KMS-11 (cell line): ENCODE data around the gene GJB1.
A peak's percentile ranks its signal among the peaks of the same experiment; 100 is the strongest.

ENCODE experiments used
- H2AFZ ChIP-seq: fragments of 200-600 bp; sonication (generic); 2 replicates; pipeline ENCODE4 v1.6.1; 2016; ENCODE audit warnings: antibody characterized with exemption, mixed run types, low read depth
- H3K27ac ChIP-seq: fragments of 200-600 bp; sonication (generic); 2 replicates; pipeline ENCODE4 v1.6.1; 2016; ENCODE audit warnings: mild to moderate bottlenecking, mixed run types
- H3K27me3 ChIP-seq: fragments of 200-600 bp; sonication (generic); 2 replicates; pipeline ENCODE4 v1.6.1; 2017; ENCODE audit warnings: mild to moderate bottlenecking, low read depth, mixed run types, moderate library complexity; ENCODE audit not compliant: insufficient read depth
- H3K36me3 ChIP-seq: fragments of 200-600 bp; sonication (generic); 2 replicates; pipeline ENCODE4 v1.6.1; 2017; ENCODE audit warnings: mild to moderate bottlenecking, mixed run types; ENCODE audit not compliant: insufficient read depth
- H3K4me1 ChIP-seq: fragments of 200-600 bp; sonication (generic); 2 replicates; pipeline ENCODE4 v1.6.1; 2016; ENCODE audit warnings: mild to moderate bottlenecking, low read depth, mixed run types; ENCODE audit not compliant: poor library complexity, severe bottlenecking
- H3K4me2 ChIP-seq: fragments of 200-600 bp; sonication (generic); 2 replicates; pipeline ENCODE4 v1.7.0; 2016; ENCODE audit warnings: mild to moderate bottlenecking, mixed run types
- H3K4me3 ChIP-seq: fragments of 200-600 bp; sonication (generic); IDR thresholded peaks from 2 replicates; pipeline ENCODE4 v1.6.1; 2017; ENCODE audit warnings: low read depth, low read length, mixed read lengths; ENCODE audit not compliant: insufficient read depth
- H3K79me2 ChIP-seq: fragments of 200-600 bp; sonication (generic); 2 replicates; pipeline ENCODE4 v1.6.1; 2016; ENCODE audit warnings: low read depth, mixed run types; ENCODE audit not compliant: insufficient read depth
- H3K9ac ChIP-seq: fragments of 200-600 bp; sonication (generic); 2 replicates; pipeline ENCODE4 v1.6.1; 2016; ENCODE audit warnings: mild to moderate bottlenecking, mixed run types
- H4K20me1 ChIP-seq: fragments of 200-600 bp; sonication (generic); 2 replicates; pipeline ENCODE4 v1.6.1; 2016; ENCODE audit warnings: mild to moderate bottlenecking, mixed run types; ENCODE audit not compliant: insufficient read depth
- TF ChIP-seq, protein P1 (sequence below): fragments of 200-600 bp; sonication (generic); conservative IDR thresholded peaks from 2 replicates; pipeline ENCODE4 v1.6.1; 2017; ENCODE audit warnings: low read depth, mild to moderate bottlenecking, antibody characterized with exemption, low read length, moderate library complexity, mixed read lengths

GJB1 gene

GRCh38 chrX:71181910-71182799 is 40.9 kb upstream of the GJB1 start:
- no peaks in the 10 kb centered on the region for H3K36me3 ChIP-seq
- no peak overlapping the region for H3K4me3 ChIP-seq
- H3K27ac ChIP-seq, result peak overlapping the region; percentile 85
- H3K4me1 ChIP-seq, result peaks cover 9% of the 10 kb centered on the region
- H3K9ac ChIP-seq, result peak overlapping the region; percentile 73
- H3K79me2 ChIP-seq, result no peaks in the 10 kb centered on the region
- H4K20me1 ChIP-seq, result no peaks in the 10 kb centered on the region
- H2AFZ ChIP-seq, result peak overlapping the region; percentile 49
- no peaks in the 10 kb centered on the region for H3K27me3 ChIP-seq
- TF ChIP-seq, protein P1, sequence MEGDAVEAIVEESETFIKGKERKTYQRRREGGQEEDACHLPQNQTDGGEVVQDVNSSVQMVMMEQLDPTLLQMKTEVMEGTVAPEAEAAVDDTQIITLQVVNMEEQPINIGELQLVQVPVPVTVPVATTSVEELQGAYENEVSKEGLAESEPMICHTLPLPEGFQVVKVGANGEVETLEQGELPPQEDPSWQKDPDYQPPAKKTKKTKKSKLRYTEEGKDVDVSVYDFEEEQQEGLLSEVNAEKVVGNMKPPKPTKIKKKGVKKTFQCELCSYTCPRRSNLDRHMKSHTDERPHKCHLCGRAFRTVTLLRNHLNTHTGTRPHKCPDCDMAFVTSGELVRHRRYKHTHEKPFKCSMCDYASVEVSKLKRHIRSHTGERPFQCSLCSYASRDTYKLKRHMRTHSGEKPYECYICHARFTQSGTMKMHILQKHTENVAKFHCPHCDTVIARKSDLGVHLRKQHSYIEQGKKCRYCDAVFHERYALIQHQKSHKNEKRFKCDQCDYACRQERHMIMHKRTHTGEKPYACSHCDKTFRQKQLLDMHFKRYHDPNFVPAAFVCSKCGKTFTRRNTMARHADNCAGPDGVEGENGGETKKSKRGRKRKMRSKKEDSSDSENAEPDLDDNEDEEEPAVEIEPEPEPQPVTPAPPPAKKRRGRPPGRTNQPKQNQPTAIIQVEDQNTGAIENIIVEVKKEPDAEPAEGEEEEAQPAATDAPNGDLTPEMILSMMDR, result no peak
- H3K4me2 ChIP-seq, result peak overlapping the region; percentile 50

- Histone ChIP-seq H3K27ac (peak overlapping the region; percentile 85; the same call in 1 of the 2 replicates), H3K4me3 (no peak overlapping the region), H3K9ac (peak overlapping the region; percentile 73; the same call in 1 of the 2 replicates)
These were observed 40.2 kb upstream of the GJB1 start for GRCh38 chrX:71182871-71183270.

DNA sequence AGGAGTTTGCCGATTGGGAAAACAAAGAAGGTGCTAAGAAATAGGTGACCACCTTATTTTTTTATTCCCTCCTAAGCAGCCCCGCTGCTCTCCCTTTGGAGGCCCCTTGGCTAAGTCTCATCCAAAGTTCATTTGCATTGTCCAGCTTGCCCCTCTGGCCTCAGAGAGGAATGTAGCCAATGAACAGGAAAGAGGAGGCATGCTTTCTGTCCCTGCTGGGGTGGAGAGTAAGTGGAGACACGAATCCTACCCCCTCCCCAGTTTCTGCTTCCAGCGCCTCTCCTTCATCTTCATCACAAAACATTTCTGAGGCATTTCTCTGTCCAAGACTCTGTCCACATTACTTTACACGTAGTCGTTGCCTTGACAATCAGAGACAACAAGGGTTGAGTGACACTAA is 39.7 kb upstream of the GJB1 start:
- TF ChIP-seq, protein P1, result no peak
- no peaks in the 10 kb centered on the region for H3K79me2 ChIP-seq
- H3K36me3 ChIP-seq, result no peaks in the 10 kb centered on the region
- no peak overlapping the region for H3K4me3 ChIP-seq
- H3K4me2 ChIP-seq, result no peak overlapping the region
- no peaks in the 10 kb centered on the region for H4K20me1 ChIP-seq
- H3K4me1 ChIP-seq, result peaks cover 9% of the 10 kb centered on the region
- peak overlapping the region; percentile 49; the same call in 1 of the 2 replicates for H2AFZ ChIP-seq
- H3K27me3 ChIP-seq, result no peaks in the 10 kb centered on the region
- no peak overlapping the region for H3K27ac ChIP-seq
- no peak overlapping the region for H3K9ac ChIP-seq

More at GRCh38 chrX:71182871-71183270, 40.2 kb upstream of the GJB1 start:
- H3K79me2 ChIP-seq, result no peaks in the 10 kb centered on the region
- peaks cover 9% of the 10 kb centered on the region for H3K4me1 ChIP-seq
- peak overlapping the region; percentile 50; the same call in 1 of the 2 replicates for H3K4me2 ChIP-seq
- no peaks in the 10 kb centered on the region for H4K20me1 ChIP-seq
- TF ChIP-seq, protein P1, result no peak
- H3K36me3 ChIP-seq, result no peaks in the 10 kb centered on the region
- H2AFZ ChIP-seq, result peak overlapping the region; percentile 49; the same call in 1 of the 2 replicates
- no peaks in the 10 kb centered on the region for H3K27me3 ChIP-seq

- Histone ChIP-seq H3K4me3 (no peak overlapping the region), H3K27me3 (no peaks in the 10 kb centered on the region), H3K9ac (no peak overlapping the region), H4K20me1 (no peaks in the 10 kb centered on the region), H3K36me3 (no peaks in the 10 kb centered on the region), H2AFZ (no peak overlapping the region), H3K4me1 (peaks cover 9% of the 10 kb centered on the region), H3K79me2 (no peaks in the 10 kb centered on the region), H3K4me2 (no peak overlapping the region), H3K27ac (no peak overlapping the region)
- TF ChIP-seq, protein P1, result no peak
These were observed 38.9 kb upstream of the GJB1 start for GRCh38 chrX:71184092-71184491.
